BJ (cell line): Measurements from ENCODE around the gene SMPDL3B. TPM values are rescaled to one million over a fixed set of nuclear protein-coding genes. Genes with fewer than 3 reads are reported as not detected.

Experiments
- CTCF ChIA-PET: fragments of 350-600 bp; formaldehyde crosslinking; extraction: SDS; loops from one replicate; lab custom pipeline; 2021; ENCODE audit warnings: antibody characterized with exemption, inconsistent platforms; lab: Yijun Ruan, JAX
- POLR2A ChIA-PET: fragments of 300-600 bp; sonication (Branson Sonifier 250); formaldehyde crosslinking; extraction: SDS; loops from one replicate; lab custom pipeline; 2021; ENCODE audit warnings: antibody characterized with exemption; lab: Charles Lee
- DNase-seq: peaks from one replicate; pipeline ENCODE4 v3.0.0-alpha.2; 2011; ENCODE audit warnings: low read depth
- H3K27me3 ChIP-seq: 2 replicates; pipeline ENCODE4 v1.6.0; 2011; ENCODE audit warnings: low read length; ENCODE audit not compliant: control insufficient read depth, insufficient read depth
- H3K36me3 ChIP-seq: 2 replicates; pipeline ENCODE4 v1.5.1; 2011; ENCODE audit warnings: low read length; ENCODE audit not compliant: control insufficient read depth, insufficient read depth
- H3K4me3 ChIP-seq: 2 replicates; pipeline ENCODE4 v1.5.1; 2011; ENCODE audit warnings: low read depth, mild to moderate bottlenecking, control low read depth, low read length
- polyA plus RNA-seq: library from polyadenylated mRNA; depleted of rRNA; stranded (reverse); fragments of >200 nt; gene quantifications from 2 replicates; pipeline ENCODE4 v1.2.3, GENCODE V29; 2011
- TF ChIP-seq, protein P1 (sequence below): IDR thresholded peaks from 2 replicates; pipeline ENCODE4 v1.5.1; 2011; ENCODE audit warnings: low read depth, mild to moderate bottlenecking, control low read depth, inconsistent platforms, low read length, moderate library complexity; ENCODE audit not compliant: insufficient read depth

Gene SMPDL3B
- polyA plus RNA-seq, 1 experiment: 0.34 TPM

DNA sequence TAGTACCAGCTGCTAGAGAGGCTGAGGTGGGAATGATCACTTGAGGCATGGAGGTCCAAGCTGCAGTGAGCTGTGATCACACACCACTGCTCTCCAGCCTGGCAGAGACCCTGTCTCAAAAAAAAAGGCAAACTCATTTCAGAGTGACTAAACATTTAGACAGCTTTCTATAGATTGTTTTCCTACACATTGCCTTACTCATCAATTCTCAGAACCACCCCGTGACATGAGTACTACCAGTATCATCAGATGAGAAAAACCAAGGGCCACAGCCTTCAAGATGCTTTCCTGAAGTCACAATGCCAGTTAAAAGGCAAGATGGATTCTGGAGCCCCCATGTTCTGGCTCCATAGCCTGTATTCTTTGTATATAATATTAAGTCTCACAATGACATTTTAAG, 22.4 kb upstream of the SMPDL3B start:
- no peak for DNase-seq
- Histone ChIP-seq H3K27me3 (no peaks in the 10 kb centered on the region), H3K4me3 (no peak overlapping the region), H3K36me3 (no peaks in the 10 kb centered on the region)
- ChIA-PET POLR2A (no interaction called here), CTCF (interaction anchor here (0.8 kb wide), 1 partner anchor 15 kb away, joined by 3 read pairs; no protein-coding TSS in a partner anchor)
- TF ChIP-seq, protein P1, sequence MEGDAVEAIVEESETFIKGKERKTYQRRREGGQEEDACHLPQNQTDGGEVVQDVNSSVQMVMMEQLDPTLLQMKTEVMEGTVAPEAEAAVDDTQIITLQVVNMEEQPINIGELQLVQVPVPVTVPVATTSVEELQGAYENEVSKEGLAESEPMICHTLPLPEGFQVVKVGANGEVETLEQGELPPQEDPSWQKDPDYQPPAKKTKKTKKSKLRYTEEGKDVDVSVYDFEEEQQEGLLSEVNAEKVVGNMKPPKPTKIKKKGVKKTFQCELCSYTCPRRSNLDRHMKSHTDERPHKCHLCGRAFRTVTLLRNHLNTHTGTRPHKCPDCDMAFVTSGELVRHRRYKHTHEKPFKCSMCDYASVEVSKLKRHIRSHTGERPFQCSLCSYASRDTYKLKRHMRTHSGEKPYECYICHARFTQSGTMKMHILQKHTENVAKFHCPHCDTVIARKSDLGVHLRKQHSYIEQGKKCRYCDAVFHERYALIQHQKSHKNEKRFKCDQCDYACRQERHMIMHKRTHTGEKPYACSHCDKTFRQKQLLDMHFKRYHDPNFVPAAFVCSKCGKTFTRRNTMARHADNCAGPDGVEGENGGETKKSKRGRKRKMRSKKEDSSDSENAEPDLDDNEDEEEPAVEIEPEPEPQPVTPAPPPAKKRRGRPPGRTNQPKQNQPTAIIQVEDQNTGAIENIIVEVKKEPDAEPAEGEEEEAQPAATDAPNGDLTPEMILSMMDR: no peak

DNA sequence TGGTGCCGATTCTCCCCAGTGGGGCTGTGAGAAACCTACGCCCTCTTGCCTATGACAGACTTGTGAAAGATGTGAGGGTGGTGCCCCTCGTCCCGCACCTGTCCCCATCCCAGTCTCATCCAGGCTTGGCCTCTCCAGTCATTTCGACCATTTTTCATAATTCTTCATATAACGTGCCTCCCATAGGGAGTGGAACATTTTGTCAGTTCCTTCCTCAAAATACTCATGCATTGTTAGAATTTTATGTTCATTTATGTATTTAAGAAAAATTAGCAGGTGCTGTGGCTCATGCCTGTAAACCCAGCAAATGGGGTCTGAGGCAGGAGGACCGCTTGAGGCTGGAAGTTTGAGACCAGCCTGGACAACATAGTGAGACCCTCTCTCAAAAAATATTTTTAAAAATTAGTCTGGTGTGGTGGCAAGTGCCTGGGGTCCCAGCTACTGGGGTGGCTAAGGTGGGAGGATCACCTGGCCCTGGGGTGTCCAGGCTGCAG, 19.7 kb upstream of the SMPDL3B start:
- Histone ChIP-seq H3K36me3 (no peaks in the 10 kb centered on the region), H3K4me3 (peak overlapping the region; percentile 17; the same call in 1 of the 2 replicates), H3K27me3 (no peaks in the 10 kb centered on the region)
- POLR2A ChIA-PET: no interaction called here
- no peak for DNase-seq
- CTCF ChIA-PET: interaction anchor here (0.7 kb wide), 1 partner anchor 10 kb away, joined by 3 read pairs; no protein-coding TSS in a partner anchor
- TF ChIP-seq, protein P1: no peak

DNA sequence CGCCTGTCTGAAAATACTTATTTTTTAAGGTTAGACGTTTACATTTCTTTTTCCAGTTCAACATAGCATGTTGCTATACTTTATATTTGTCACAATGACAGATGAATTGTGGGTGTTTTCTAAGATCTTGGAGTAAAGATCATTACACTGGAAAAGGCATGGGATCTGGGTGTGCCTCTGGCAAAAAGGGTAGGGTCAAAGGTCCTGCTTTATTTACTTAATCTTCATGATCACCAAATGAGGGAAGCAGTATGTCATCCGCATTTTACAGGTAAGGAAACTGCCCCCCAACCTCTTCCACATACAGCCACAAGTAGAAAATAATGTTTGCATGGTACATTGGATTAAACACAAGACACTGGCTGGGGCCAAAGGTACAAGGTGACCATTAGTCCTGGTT, 12.5 kb upstream of the SMPDL3B start:
- CTCF ChIA-PET: no interaction called here
- DNase-seq: no peak
- H3K27me3 ChIP-seq: peaks cover 3% of the 10 kb centered on the region; the same call in 1 of the 2 replicates
- H3K36me3 ChIP-seq: no peaks in the 10 kb centered on the region
- no peak overlapping the region for H3K4me3 ChIP-seq
- TF ChIP-seq, protein P1: no peak
- POLR2A ChIA-PET: no interaction called here

DNA sequence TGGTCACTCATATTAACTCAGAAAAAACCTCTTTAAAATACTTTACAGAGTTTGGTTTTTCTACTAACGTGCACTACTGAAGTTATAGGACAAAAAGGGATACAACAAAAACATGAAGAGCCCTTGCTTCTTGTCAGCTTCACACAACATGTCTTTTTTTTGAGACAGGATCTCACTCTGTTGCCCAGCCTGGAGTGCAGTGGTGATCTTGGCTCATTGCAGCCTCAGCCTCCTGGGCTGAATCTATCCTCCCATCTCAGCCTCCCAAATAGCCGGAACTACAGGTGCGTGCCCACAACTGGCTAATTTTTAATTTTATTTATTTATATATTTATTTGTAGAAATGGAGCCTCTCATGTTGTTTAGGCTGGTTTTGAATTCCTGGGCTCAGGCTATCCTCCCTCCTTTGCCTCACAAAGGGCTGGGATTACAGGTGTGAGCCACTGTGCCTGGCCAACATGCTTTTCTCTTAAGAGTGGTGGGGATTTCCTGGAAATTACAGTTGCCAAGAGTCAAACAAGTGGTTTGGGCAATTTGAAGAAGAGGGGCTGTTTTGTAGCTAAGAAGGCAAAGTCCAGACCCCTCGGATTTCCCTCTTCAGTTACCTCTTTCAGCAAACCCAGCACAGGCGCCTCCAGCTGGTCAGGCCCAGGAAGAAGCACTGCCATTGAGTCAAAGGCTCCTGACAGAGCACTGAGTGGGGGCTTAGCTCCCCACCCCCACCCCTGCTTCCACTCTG, 6.4 kb upstream of the SMPDL3B start:
- Histone ChIP-seq H3K36me3 (no peaks in the 10 kb centered on the region), H3K27me3 (peaks cover 3% of the 10 kb centered on the region; the same call in 1 of the 2 replicates), H3K4me3 (no peak overlapping the region)
- ChIA-PET CTCF (interaction anchor here (1.2 kb wide), 1 partner anchor 13 kb away, joined by 6 read pairs; no protein-coding TSS in a partner anchor), POLR2A (no interaction called here)
- TF ChIP-seq, protein P1: no peak
- no peak for DNase-seq

DNA sequence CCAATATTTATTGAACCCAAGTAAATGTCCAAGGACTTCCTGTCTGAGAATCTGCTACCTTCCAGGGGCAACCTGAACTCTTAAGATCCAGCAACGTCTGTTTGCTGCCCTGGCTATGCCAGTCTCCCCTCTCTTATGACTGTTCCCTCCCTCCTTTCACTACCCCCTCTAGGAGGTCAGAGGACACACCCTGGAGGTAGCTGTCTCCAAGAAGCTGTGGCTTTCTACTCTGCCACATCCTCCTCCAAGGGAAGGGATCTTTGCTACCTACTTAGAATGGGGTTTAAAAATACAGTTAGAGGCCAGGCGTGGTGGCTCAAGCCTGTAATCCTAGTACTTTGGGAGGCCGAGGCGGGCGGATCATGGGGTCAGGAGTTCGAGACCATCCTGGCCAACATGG, 3.6 kb upstream of the SMPDL3B start:
- no peak for DNase-seq
- POLR2A ChIA-PET: no interaction called here
- no peak overlapping the region for H3K4me3 ChIP-seq
- CTCF ChIA-PET: no interaction called here
- no peaks in the 10 kb centered on the region for H3K36me3 ChIP-seq
- TF ChIP-seq, protein P1: no peak
- peaks cover 3% of the 10 kb centered on the region for H3K27me3 ChIP-seq
